H9 (cell line): ENCODE results near the gene DENND5A. TPM values are rescaled to one million over a fixed set of nuclear protein-coding genes. Genes with fewer than 3 reads are reported as not detected.

Source experiments
- DNase-seq: peaks from one replicate; pipeline ENCODE4 v3.0.0-alpha.2; 2017
- H2AFZ ChIP-seq: one replicate; pipeline ENCODE4 v1.6.1; 2013; ENCODE audit warnings: mild to moderate bottlenecking, low read length, control low read depth, moderate library complexity
- H2AK5ac ChIP-seq: 2 replicates; pipeline ENCODE4 v1.6.1; 2013; ENCODE audit warnings: low read length, control low read depth, mixed read lengths; ENCODE audit not compliant: insufficient read length
- H2BK120ac ChIP-seq: one replicate; pipeline ENCODE4 v1.6.1; 2013; ENCODE audit warnings: low read depth, mild to moderate bottlenecking, low read length, control low read depth, inconsistent platforms; ENCODE audit not compliant: poor library complexity, severe bottlenecking
- H2BK12ac ChIP-seq: 2 replicates; pipeline ENCODE4 v1.6.1; 2013; ENCODE audit warnings: low read length, control low read depth, mixed read lengths, low read depth; ENCODE audit not compliant: insufficient read length
- H2BK15ac ChIP-seq: 2 replicates; pipeline ENCODE4 v1.6.1; 2013; ENCODE audit warnings: low read depth, low read length, control low read depth
- H2BK20ac ChIP-seq: one replicate; pipeline ENCODE4 v1.6.1; 2013; ENCODE audit warnings: low read depth, mild to moderate bottlenecking, low read length, control low read depth, inconsistent platforms; ENCODE audit not compliant: poor library complexity, severe bottlenecking
- H2BK5ac ChIP-seq: 2 replicates; pipeline ENCODE4 v1.6.1; 2013; ENCODE audit warnings: low read length, control low read depth, mixed read lengths; ENCODE audit not compliant: insufficient read length
- H3K14ac ChIP-seq: 2 replicates; pipeline ENCODE4 v1.6.1; 2013; ENCODE audit warnings: low read length, control low read depth; ENCODE audit not compliant: insufficient read depth
- H3K18ac ChIP-seq: 2 replicates; pipeline ENCODE4 v1.6.1; 2013; ENCODE audit warnings: low read depth, mild to moderate bottlenecking, mixed read lengths, low read length, control low read depth; ENCODE audit not compliant: insufficient read length
- H3K23ac ChIP-seq: 2 replicates; pipeline ENCODE4 v1.6.1; 2013; ENCODE audit warnings: low read length, control low read depth, mixed read lengths, low read depth; ENCODE audit not compliant: insufficient read length
- H3K23me2 ChIP-seq: 2 replicates; pipeline ENCODE4 v1.6.1; 2013; ENCODE audit warnings: low read depth, mild to moderate bottlenecking, mixed read lengths, low read length, control low read depth; ENCODE audit not compliant: insufficient read length, poor library complexity, severe bottlenecking
- H3K27ac ChIP-seq: 2 replicates; pipeline ENCODE4 v1.5.1; 2013; ENCODE audit warnings: low read length, control low read depth, mixed read lengths, low read depth; ENCODE audit not compliant: insufficient read length
- H3K27me3 ChIP-seq: 2 replicates; pipeline ENCODE4 v1.6.1; 2013; ENCODE audit warnings: low read length, control low read depth, inconsistent platforms; ENCODE audit not compliant: insufficient read depth
- H3K4ac ChIP-seq: 2 replicates; pipeline ENCODE4 v1.6.1; 2013; ENCODE audit warnings: low read depth, mild to moderate bottlenecking, control low read depth, inconsistent platforms, low read length, moderate library complexity
- H3K4me1 ChIP-seq: 2 replicates; pipeline ENCODE4 v1.6.1; 2013; ENCODE audit warnings: low read length, control low read depth, inconsistent platforms; ENCODE audit not compliant: insufficient read depth
- H3K4me2 ChIP-seq: 2 replicates; pipeline ENCODE4 v1.6.1; 2013; ENCODE audit warnings: low read length, control low read depth, mixed read lengths; ENCODE audit not compliant: insufficient read length, insufficient read depth
- H3K56ac ChIP-seq: 2 replicates; pipeline ENCODE4 v1.6.1; 2013; ENCODE audit warnings: low read depth, mild to moderate bottlenecking, mixed read lengths, low read length, control low read depth; ENCODE audit not compliant: insufficient read length
- H3K79me1 ChIP-seq: 2 replicates; pipeline ENCODE4 v1.6.1; 2013; ENCODE audit warnings: low read depth, mild to moderate bottlenecking, moderate library complexity, low read length, control low read depth, inconsistent platforms; ENCODE audit not compliant: insufficient read depth, poor library complexity, severe bottlenecking
- H3K79me2 ChIP-seq: 2 replicates; pipeline ENCODE4 v1.6.1; 2013; ENCODE audit warnings: low read length, control low read depth, inconsistent platforms; ENCODE audit not compliant: insufficient read depth
- H3K9ac ChIP-seq: 2 replicates; pipeline ENCODE4 v1.6.1; 2013; ENCODE audit warnings: low read length, control low read depth, mixed read lengths; ENCODE audit not compliant: insufficient read length; ENCODE audit errors: extremely low read depth
- H3K9me3 ChIP-seq: one replicate; pipeline ENCODE4 v1.6.1; 2013; ENCODE audit warnings: low read depth, low read length, inconsistent platforms; ENCODE audit not compliant: control insufficient read depth
- H3T11ph ChIP-seq: one replicate; pipeline ENCODE4 v1.6.1; 2013; ENCODE audit warnings: mild to moderate bottlenecking, low read length, control low read depth, inconsistent platforms
- H4K20me1 ChIP-seq: one replicate; pipeline ENCODE4 v1.6.1; 2013; ENCODE audit not compliant: control insufficient read depth, insufficient read length, insufficient read depth
- H4K5ac ChIP-seq: 2 replicates; pipeline ENCODE4 v1.6.1; 2013; ENCODE audit warnings: low read depth, mild to moderate bottlenecking, mixed read lengths, low read length, control low read depth; ENCODE audit not compliant: insufficient read length
- H4K8ac ChIP-seq: replicated peaks from 2 replicates; pipeline ENCODE4 v1.6.1; 2013; ENCODE audit warnings: low read length, control low read depth, mixed read lengths, low read depth; ENCODE audit not compliant: insufficient read length
- H4K91ac ChIP-seq: 2 replicates; pipeline ENCODE4 v1.6.1; 2013; ENCODE audit warnings: low read depth, mild to moderate bottlenecking, moderate library complexity, mixed read lengths, low read length, control low read depth; ENCODE audit not compliant: insufficient read length
- H3K27ac Mint-ChIP-seq, 3 experiments: 2 replicates in 2 of 3; 3 replicates in 1 of 3; pipeline ENCODE4 v1.8.0; 2020 to 2021; ENCODE audit warnings: mixed read lengths in 3 of 3, mild to moderate bottlenecking in 1 of 3, moderate library complexity in 1 of 3
- H3K27me3 Mint-ChIP-seq: 2 replicates; pipeline ENCODE4 v1.8.0; 2021; ENCODE audit warnings: low read depth, mild to moderate bottlenecking, moderate library complexity, mixed read lengths
- H3K36me3 Mint-ChIP-seq, 3 experiments: 2 replicates in 2 of 3; 3 replicates in 1 of 3; pipeline ENCODE4 v1.8.0; 2020 to 2021; ENCODE audit warnings: low read depth in 3 of 3, mixed read lengths in 3 of 3; ENCODE audit not compliant: insufficient read depth in 1 of 3
- H3K4me1 Mint-ChIP-seq, 2 experiments: 2 replicates each; pipeline ENCODE4 v1.8.0; 2020; ENCODE audit warnings: mixed read lengths in 2 of 2
- H3K4me3 Mint-ChIP-seq, 2 experiments: 2 replicates in 1 of 2; 3 replicates in 1 of 2; pipeline ENCODE4 v1.8.0; 2020 to 2021; ENCODE audit warnings: mild to moderate bottlenecking in 2 of 2, mixed read lengths in 2 of 2, moderate library complexity in 1 of 2
- H3K9me3 Mint-ChIP-seq, 2 experiments: 2 replicates in 1 of 2; 3 replicates in 1 of 2; pipeline ENCODE4 v1.8.0; 2020; ENCODE audit warnings: mild to moderate bottlenecking in 2 of 2, mixed read lengths in 2 of 2, moderate library complexity in 1 of 2
- CTCF ChIP-seq: fragments of 200-600 bp; sonication (generic); conservative IDR thresholded peaks from 3 replicates; pipeline ENCODE4 v1.8.0; 2021; ENCODE audit warnings: antibody characterized with exemption, mild to moderate bottlenecking
- WGBS: extraction: QIAGEN DNeasy Blood & Tissue Kit; methylation state at CpG from one replicate; pipeline ENCODE4 v1.1.7; 2013; ENCODE audit warnings: missing lambda C conversion rate, low lambda C conversion rate, mixed read lengths; ENCODE audit not compliant: insufficient read length; ENCODE audit errors: extremely low coverage; 5-methylcytosine and 5-hydroxymethylcytosine counted together
- total RNA-seq: library from RNA; stranded (reverse); gene quantifications from 2 replicates; pipeline ENCODE4 v1.2.1, GENCODE V29; 2021

The DENND5A gene
- total RNA-seq, 1 experiment from 2014 or later, result 59.6 TPM

DNA sequence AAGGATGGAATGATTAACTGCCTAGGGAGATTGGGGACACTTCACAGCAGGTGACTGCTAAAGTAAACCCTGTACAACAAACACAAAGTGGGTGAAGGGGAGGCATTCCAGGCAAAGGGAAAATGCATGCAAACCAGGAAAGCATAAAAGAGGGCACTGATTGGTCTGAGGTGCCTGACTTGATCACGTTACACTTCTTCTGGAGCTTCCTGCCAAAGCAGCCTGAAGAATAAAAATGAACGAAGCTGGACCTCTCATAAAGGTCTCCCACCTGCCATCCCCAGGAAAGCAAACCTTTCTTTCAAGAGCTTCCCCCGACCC is 127.1 kb downstream of the DENND5A start:
- no peak overlapping the region for H2BK120ac ChIP-seq
- no peak overlapping the region for H2BK5ac ChIP-seq
- H3K27ac ChIP-seq, result no peak overlapping the region
- H3K27me3 ChIP-seq, result no peaks in the 10 kb centered on the region
- no peak overlapping the region for H3K4ac ChIP-seq
- no peak overlapping the region for H3K18ac ChIP-seq
- no peak overlapping the region for H2BK15ac ChIP-seq
- H3K23me2 ChIP-seq, result no peaks in the 10 kb centered on the region
- no peak for DNase-seq
- H4K91ac ChIP-seq, result no peak overlapping the region
- Mint-ChIP-seq H3K27me3 (no peaks in the 10 kb centered on the region), H3K4me1 (peaks cover 18 to 19% of the 10 kb centered on the region in 2 experiments), H3K9me3 (no peaks in the 10 kb centered on the region), H3K36me3 (peaks cover 10 to 44% (median 41%) of the 10 kb centered on the region in 3 experiments; a peak in 6 of 7 replicates), H3K4me3 (0 out of 5 replicates have a peak overlapping the region, but pooled peaks of 1 of the 2 experiments have one; percentile 7), H3K27ac (peak overlapping the region; percentile 5 to 81 (median 80); a peak in 3 of 7 replicates)
- no peak overlapping the region for H3K23ac ChIP-seq
- no peaks in the 10 kb centered on the region for H3K79me2 ChIP-seq
- H3K56ac ChIP-seq, result no peak overlapping the region
- H3K14ac ChIP-seq, result no peak overlapping the region
- WGBS, result no CpG with 5 or more reads among the region's 3 CpGs
- H3K9me3 ChIP-seq, result no peaks in the 10 kb centered on the region
- H2AFZ ChIP-seq, result no peak overlapping the region
- H4K8ac ChIP-seq, result no peak overlapping the region
- H4K5ac ChIP-seq, result no peak overlapping the region
- no peaks in the 10 kb centered on the region for H3K79me1 ChIP-seq
- no peaks in the 10 kb centered on the region for H4K20me1 ChIP-seq
- H3T11ph ChIP-seq, result no peak overlapping the region
- no peak overlapping the region for H3K9ac ChIP-seq
- H2BK20ac ChIP-seq, result no peak overlapping the region
- TF ChIP-seq CTCF, result no peak
- H2AK5ac ChIP-seq, result no peak overlapping the region
- no peak overlapping the region for H2BK12ac ChIP-seq
- H3K4me1 ChIP-seq, result no peaks in the 10 kb centered on the region; the same call in 1 of the 2 replicates
- H3K4me2 ChIP-seq, result no peak overlapping the region
